ENCODE measurements around the gene SERINC5.

SERINC5 gene

DNA sequence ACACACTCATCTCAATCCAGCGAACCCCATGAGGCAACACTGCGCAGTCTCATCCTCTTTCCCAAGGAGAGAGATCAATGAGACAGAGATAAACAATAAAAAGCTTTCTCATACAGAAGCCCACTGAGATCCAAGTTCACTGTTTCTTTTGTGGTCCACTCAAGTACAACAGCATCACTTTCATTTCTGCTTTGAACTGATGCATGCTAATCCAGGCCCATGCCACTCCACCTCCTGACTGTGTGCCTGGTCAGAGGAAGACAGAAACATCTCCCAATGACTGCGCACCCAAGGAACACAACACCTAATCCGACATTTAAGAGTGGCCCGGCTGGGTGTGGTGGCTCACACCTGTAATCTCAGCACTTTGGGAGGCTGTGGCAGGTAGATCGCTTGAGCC lies 104.0 kb downstream of the SERINC5 start:
- Histone ChIP-seq H3K27ac (ENCODE audit: low read length) (no peak overlapping the region), H3K9ac (ENCODE audit: low read length) (no peak overlapping the region), H3K4me1 (ENCODE audit: low read length) (no peaks in the 10 kb centered on the region), H4K20me1 (ENCODE audit: insufficient read depth, low read length) (no peaks in the 10 kb centered on the region), H3K4me3 (ENCODE audit: low read length) (no peak overlapping the region), H3K4me2 (ENCODE audit: low read depth, low read length) (no peak overlapping the region), H3K36me3 (replicated peaks; ENCODE audit: insufficient read depth, low read length) (no peaks in the 10 kb centered on the region), H3K27me3 (replicated peaks; ENCODE audit: insufficient read depth, low read length) (no peaks in the 10 kb centered on the region), H2AFZ (ENCODE audit: low read length) (no peak overlapping the region), H3F3A (ENCODE audit: insufficient read depth, low read length) (no peaks in the 10 kb centered on the region), H3K9me2 (replicated peaks; ENCODE audit: insufficient read depth, low read length) (no peaks in the 10 kb centered on the region), H3K9me3 (replicated peaks; ENCODE audit: insufficient read depth, low read length) (no peaks in the 10 kb centered on the region), H3K79me2 (ENCODE audit: low read length) (no peaks in the 10 kb centered on the region)
- DNase-seq = no peak
- TF ChIP-seq EZH2 (optimal IDR thresholded peaks at IDR 0.05; ENCODE audit: low read depth, low read length) = no peak
- TF ChIP-seq, protein P1, sequence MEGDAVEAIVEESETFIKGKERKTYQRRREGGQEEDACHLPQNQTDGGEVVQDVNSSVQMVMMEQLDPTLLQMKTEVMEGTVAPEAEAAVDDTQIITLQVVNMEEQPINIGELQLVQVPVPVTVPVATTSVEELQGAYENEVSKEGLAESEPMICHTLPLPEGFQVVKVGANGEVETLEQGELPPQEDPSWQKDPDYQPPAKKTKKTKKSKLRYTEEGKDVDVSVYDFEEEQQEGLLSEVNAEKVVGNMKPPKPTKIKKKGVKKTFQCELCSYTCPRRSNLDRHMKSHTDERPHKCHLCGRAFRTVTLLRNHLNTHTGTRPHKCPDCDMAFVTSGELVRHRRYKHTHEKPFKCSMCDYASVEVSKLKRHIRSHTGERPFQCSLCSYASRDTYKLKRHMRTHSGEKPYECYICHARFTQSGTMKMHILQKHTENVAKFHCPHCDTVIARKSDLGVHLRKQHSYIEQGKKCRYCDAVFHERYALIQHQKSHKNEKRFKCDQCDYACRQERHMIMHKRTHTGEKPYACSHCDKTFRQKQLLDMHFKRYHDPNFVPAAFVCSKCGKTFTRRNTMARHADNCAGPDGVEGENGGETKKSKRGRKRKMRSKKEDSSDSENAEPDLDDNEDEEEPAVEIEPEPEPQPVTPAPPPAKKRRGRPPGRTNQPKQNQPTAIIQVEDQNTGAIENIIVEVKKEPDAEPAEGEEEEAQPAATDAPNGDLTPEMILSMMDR (IDR thresholded peaks at IDR 0.05; ENCODE audit: low read length) = no peak
- TF ChIP-seq EZH2phosphoT487 (IDR thresholded peaks at IDR 0.05; ENCODE audit: low read length) = no peak

DNA sequence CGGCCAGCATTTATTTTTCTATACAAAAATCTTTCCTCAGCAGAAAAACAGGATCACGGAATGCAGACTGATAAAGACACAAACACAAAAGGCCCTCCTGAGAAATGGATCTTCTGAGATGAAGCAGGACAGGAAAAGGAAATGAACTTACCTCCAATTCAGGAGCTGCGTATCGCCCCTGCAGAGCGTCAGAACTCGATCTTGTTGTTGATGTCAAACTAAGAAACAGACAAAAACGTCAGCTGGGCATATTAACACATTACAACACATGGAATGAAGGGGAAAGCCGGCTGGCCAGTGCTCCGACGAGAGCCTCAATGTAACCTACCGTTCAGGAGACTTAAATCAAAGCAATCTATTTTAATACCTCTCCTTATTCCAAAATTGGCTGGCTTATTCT lies 105.1 kb downstream of the SERINC5 start:
- H3F3A ChIP-seq (ENCODE audit: insufficient read depth, low read length) = no peaks in the 10 kb centered on the region
- no peaks in the 10 kb centered on the region for H3K36me3 ChIP-seq (replicated peaks; ENCODE audit: insufficient read depth, low read length)
- no peaks in the 10 kb centered on the region for H3K27me3 ChIP-seq (replicated peaks; ENCODE audit: insufficient read depth, low read length)
- H3K79me2 ChIP-seq (ENCODE audit: low read length) = no peaks in the 10 kb centered on the region
- no peak for DNase-seq
- no peak overlapping the region for H3K4me2 ChIP-seq (ENCODE audit: low read depth, low read length)
- H3K4me1 ChIP-seq (ENCODE audit: low read length) = no peaks in the 10 kb centered on the region
- H3K9me3 ChIP-seq (replicated peaks; ENCODE audit: insufficient read depth, low read length) = no peaks in the 10 kb centered on the region
- no peak for TF ChIP-seq EZH2 (optimal IDR thresholded peaks at IDR 0.05; ENCODE audit: low read depth, low read length)
- TF ChIP-seq, protein P1 (IDR thresholded peaks at IDR 0.05; ENCODE audit: low read length) = no peak
- no peak for TF ChIP-seq EZH2phosphoT487 (IDR thresholded peaks at IDR 0.05; ENCODE audit: low read length)
- no peak overlapping the region for H3K9ac ChIP-seq (ENCODE audit: low read length)
- H3K9me2 ChIP-seq (replicated peaks; ENCODE audit: insufficient read depth, low read length) = no peaks in the 10 kb centered on the region
- H4K20me1 ChIP-seq (ENCODE audit: insufficient read depth, low read length) = no peaks in the 10 kb centered on the region
- H3K4me3 ChIP-seq (ENCODE audit: low read length) = no peak overlapping the region
- H2AFZ ChIP-seq (ENCODE audit: low read length) = no peak overlapping the region
- H3K27ac ChIP-seq (ENCODE audit: low read length) = no peak overlapping the region

DNA sequence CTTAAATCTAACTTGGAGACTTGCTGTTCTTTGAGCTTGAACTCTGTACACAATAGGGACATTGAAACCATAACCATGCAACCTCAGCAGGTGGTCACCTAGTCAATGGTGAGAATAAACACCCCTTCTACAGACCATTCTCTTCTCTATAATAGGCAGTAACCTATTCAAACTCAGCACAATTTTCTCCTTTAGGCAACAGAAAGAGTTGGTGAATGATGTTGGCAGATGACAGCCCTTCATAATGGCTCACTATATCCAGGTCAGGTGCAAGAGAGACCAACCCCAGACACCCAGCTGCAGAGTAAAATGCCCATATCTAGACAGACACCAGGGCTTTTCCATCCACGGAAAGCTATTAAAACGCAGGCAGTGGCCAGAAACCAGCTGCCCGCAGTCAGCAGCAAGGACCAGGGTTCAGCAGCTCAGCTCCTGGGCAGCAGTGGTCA lies 106.7 kb downstream of the SERINC5 start:
- Histone ChIP-seq H3K4me1 (ENCODE audit: low read length) (no peaks in the 10 kb centered on the region), H3K36me3 (replicated peaks; ENCODE audit: insufficient read depth, low read length) (no peaks in the 10 kb centered on the region), H3K9me2 (replicated peaks; ENCODE audit: insufficient read depth, low read length) (no peaks in the 10 kb centered on the region), H3K4me2 (ENCODE audit: low read depth, low read length) (no peak overlapping the region), H3F3A (ENCODE audit: insufficient read depth, low read length) (no peaks in the 10 kb centered on the region), H3K27ac (ENCODE audit: low read length) (no peak overlapping the region), H2AFZ (ENCODE audit: low read length) (no peak overlapping the region), H3K79me2 (ENCODE audit: low read length) (no peaks in the 10 kb centered on the region), H3K27me3 (replicated peaks; ENCODE audit: insufficient read depth, low read length) (no peaks in the 10 kb centered on the region), H3K9me3 (replicated peaks; ENCODE audit: insufficient read depth, low read length) (no peaks in the 10 kb centered on the region), H3K4me3 (ENCODE audit: low read length) (no peak overlapping the region), H3K9ac (ENCODE audit: low read length) (no peak overlapping the region), H4K20me1 (ENCODE audit: insufficient read depth, low read length) (no peaks in the 10 kb centered on the region)
- DNase-seq = peak; percentile 11
- TF ChIP-seq EZH2phosphoT487 (IDR thresholded peaks at IDR 0.05; ENCODE audit: low read length) (no peak), EZH2 (optimal IDR thresholded peaks at IDR 0.05; ENCODE audit: low read depth, low read length) (no peak)
- TF ChIP-seq, protein P1 (IDR thresholded peaks at IDR 0.05; ENCODE audit: low read length) = no peak

Data from MM.1S (cell line).